Endothelial cell of umbilical vein (primary cell): ENCODE data around the gene RRP15.

Experiments
- POLR2A ChIP-seq: IDR thresholded peaks from 2 replicates; pipeline ENCODE4 v1.6.1; 2012; ENCODE audit warnings: low read depth, mild to moderate bottlenecking, control low read depth, low read length
- TF ChIP-seq, protein P1 (sequence below), 2 donors: IDR thresholded peaks; 1 replicate in 1 of 2; 2 replicates in 1 of 2; pipeline ENCODE4 v1.5.1; 2011; ENCODE audit warnings: low read length in 2 of 2, mild to moderate bottlenecking in 2 of 2, moderate library complexity in 2 of 2, control low read depth in 1 of 2, inconsistent platforms in 1 of 2, low read depth in 1 of 2; ENCODE audit not compliant: insufficient read depth in 1 of 2; ENCODE audit errors: extremely low read depth in 1 of 2

DNA sequence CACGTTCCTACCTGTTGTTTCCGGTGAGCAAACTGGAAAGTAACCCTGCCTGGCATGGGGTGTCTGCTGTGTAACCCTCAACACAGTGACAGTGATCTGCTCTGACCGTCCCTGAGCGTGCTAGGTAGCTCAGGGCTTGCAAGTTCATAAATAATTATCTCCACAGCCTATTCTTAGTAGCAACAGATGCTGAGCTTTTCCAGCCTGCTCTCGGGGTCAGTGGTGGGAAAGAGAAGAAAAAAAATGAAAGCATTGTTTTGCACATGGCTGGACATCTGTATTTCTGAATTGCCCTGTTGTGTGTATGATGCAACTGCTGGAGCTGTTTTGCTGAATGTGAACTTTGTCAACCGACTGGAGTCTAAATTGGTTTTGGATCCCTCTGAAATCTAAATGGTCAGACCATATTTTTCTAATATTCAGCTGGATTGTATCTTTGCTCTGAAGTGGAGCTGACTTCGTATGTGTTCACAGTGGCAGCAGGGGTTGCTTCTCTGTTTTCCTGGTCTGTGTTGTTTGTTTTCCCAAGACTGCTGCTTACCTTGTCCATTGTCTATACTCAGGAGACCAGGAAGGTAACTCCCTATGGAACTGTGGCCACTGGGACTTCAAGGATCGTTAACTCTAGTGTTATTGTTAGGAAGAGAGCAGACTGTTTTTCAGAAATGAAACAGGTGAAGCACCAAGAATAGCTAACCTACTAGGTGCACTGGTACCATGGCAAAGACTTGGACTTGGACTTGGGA, 87.0 kb downstream of the RRP15 start:
- no peak for TF ChIP-seq POLR2A
- TF ChIP-seq, protein P1, sequence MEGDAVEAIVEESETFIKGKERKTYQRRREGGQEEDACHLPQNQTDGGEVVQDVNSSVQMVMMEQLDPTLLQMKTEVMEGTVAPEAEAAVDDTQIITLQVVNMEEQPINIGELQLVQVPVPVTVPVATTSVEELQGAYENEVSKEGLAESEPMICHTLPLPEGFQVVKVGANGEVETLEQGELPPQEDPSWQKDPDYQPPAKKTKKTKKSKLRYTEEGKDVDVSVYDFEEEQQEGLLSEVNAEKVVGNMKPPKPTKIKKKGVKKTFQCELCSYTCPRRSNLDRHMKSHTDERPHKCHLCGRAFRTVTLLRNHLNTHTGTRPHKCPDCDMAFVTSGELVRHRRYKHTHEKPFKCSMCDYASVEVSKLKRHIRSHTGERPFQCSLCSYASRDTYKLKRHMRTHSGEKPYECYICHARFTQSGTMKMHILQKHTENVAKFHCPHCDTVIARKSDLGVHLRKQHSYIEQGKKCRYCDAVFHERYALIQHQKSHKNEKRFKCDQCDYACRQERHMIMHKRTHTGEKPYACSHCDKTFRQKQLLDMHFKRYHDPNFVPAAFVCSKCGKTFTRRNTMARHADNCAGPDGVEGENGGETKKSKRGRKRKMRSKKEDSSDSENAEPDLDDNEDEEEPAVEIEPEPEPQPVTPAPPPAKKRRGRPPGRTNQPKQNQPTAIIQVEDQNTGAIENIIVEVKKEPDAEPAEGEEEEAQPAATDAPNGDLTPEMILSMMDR (IDR thresholded peaks at IDR 0.05; ENCODE audit: extremely low read depth in 1 of 2, insufficient read depth in 1 of 2, low read depth in 1 of 2, low read length in 2 of 2) = no peak
